ENCODE data around the gene FNDC7. TPM values are rescaled to one million over a fixed set of nuclear protein-coding genes. Genes with fewer than 3 reads are reported as not detected.
A peak's percentile ranks its signal among the peaks of the same experiment; 100 is the strongest.
"Not testable (repeated sequence)": the region's sequence is repeated elsewhere in the genome, so short reads cannot be mapped to it uniquely, and the experiment has no call there.

The FNDC7 gene
- total RNA-seq, 1 donor from 2014 or later: not detected

DNA sequence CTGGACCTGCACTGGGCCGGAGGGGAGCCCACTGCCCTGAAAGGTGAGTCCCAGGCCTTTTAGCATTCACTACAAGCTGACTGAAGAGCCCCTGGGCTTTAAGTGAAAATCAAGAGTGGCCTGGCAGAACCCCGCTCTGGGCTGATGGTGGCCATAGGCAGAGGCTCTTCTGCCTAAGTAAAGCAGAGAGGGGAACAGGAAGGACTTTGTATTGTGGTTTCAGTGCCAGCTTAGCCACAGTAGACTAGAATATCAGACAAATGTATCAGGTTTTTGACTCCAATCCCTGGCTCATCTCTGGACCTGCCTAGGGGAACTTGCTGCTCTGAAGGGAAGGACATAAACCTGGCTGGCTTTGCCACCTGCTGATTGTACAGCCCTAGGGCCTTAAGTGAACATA, 41.6 kb upstream of the FNDC7 start:
- Histone ChIP-seq H3K9me3 (ENCODE audit: control insufficient read depth in 3 of 3, low read length in 3 of 3) (no peaks in the 10 kb centered on the region), H3K4me1 (ENCODE audit: control insufficient read depth in 3 of 3, insufficient read depth in 3 of 3, low read length in 3 of 3) (no peaks in the 10 kb centered on the region), H3K36me3 (ENCODE audit: control insufficient read depth in 3 of 3, insufficient read depth in 3 of 3, low read length in 3 of 3) (no peaks in the 10 kb centered on the region), H3K9ac (ENCODE audit: low read depth in 1 of 3, low read length in 3 of 3) (no peak overlapping the region), H3K4me3 (ENCODE audit: low read length in 3 of 3) (no peak overlapping the region), H3K27me3 (ENCODE audit: control insufficient read depth in 3 of 3, insufficient read depth in 3 of 3, low read length in 3 of 3) (peaks cover 0 to 10% (median 5%) of the 10 kb centered on the region in 3 donors), H3K27ac (ENCODE audit: low read depth, low read length) (no peak overlapping the region)

DNA sequence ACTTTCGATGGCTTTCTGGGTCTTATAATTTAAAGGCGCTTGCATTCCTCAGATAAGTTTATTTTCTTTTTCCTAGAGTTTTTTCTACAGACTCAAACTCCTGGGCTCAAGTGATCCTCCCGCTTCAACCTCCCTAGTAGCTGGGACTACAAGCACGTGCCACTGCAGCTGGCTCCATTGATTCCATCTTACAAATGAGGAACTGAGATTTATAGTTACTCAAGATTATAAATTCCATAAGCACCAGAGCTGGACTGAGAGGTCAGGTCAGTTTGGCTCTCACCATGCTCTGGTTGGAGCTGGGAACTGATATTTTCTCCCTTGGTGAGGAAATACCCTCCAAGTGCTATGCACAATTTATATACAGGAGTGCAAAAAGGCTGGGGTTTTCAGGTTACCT, 34.0 kb upstream of the FNDC7 start:
- Histone ChIP-seq H3K27ac (ENCODE audit: low read depth, low read length) (no peak overlapping the region), H3K4me1 (ENCODE audit: control insufficient read depth in 3 of 3, insufficient read depth in 3 of 3, low read length in 3 of 3) (no peaks in the 10 kb centered on the region), H3K36me3 (ENCODE audit: control insufficient read depth in 3 of 3, insufficient read depth in 3 of 3, low read length in 3 of 3) (no peaks in the 10 kb centered on the region), H3K9ac (ENCODE audit: low read depth in 1 of 3, low read length in 3 of 3) (no peak overlapping the region), H3K4me3 (ENCODE audit: low read length in 3 of 3) (no peak overlapping the region), H3K27me3 (ENCODE audit: control insufficient read depth in 3 of 3, insufficient read depth in 3 of 3, low read length in 3 of 3) (peaks cover 0 to 4% (median 3%) of the 10 kb centered on the region in 3 donors), H3K9me3 (ENCODE audit: control insufficient read depth in 3 of 3, low read length in 3 of 3) (no peaks in the 10 kb centered on the region)

DNA sequence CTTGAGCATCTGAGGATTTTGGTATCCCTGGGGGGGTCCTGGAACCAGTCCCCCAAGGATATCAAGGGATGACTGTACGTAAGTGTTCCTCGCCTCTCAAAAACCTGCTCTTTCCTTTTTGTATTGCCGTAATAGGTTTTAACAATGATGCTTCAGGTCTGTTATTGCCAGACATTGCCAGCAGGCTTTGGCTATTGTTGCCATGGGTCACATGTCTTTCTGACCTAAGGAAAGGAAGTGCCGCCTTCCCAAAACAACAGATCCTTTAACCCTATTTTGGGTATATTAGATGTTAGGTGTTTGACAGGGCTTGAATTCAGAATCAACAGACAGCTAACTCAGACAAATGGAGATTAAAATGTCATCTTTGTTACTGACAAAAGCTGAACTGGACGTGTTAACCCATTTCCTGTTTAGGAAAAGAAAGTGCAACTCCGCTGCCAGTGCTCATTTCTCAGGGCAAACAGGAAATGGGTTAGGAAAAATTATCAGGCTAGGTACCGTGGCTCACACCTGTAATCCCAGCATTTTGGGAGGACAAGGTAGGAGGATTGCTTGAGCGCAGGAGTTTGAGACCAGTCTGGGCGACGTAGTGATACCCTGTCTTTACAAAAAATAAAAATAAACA, 33.0 kb upstream of the FNDC7 start:
- Histone ChIP-seq H3K4me3 (ENCODE audit: low read length in 3 of 3) (peak overlapping the region in 2 of 3 donors; percentile 35 to 52), H3K9me3 (ENCODE audit: control insufficient read depth in 3 of 3, low read length in 3 of 3) (no peaks in the 10 kb centered on the region), H3K36me3 (ENCODE audit: control insufficient read depth in 3 of 3, insufficient read depth in 3 of 3, low read length in 3 of 3) (no peaks in the 10 kb centered on the region), H3K27me3 (ENCODE audit: control insufficient read depth in 3 of 3, insufficient read depth in 3 of 3, low read length in 3 of 3) (peaks cover 0 to 4% (median 3%) of the 10 kb centered on the region in 3 donors), H3K27ac (ENCODE audit: low read depth, low read length) (no peak overlapping the region), H3K9ac (ENCODE audit: low read depth in 1 of 3, low read length in 3 of 3) (no peak overlapping the region), H3K4me1 (ENCODE audit: control insufficient read depth in 3 of 3, insufficient read depth in 3 of 3, low read length in 3 of 3) (no peaks in the 10 kb centered on the region)

DNA sequence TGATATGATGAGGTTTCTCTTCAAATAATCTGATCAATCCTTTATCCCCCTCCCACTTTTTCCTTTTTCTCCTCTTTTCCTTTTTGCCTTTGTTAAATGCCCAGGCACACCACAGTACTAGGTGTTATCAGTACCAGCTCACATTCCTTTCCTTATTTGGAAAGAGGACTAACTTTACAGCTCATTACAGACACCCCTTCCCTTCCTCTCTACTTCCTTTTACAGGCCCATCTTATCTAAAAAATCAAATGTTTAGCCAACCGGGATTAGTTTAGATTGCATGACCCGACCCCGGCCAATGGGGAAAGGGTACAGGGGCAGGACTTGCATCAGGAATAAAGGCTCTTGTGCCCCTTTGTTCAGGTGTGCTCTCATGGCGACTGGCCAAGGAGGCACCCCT, 31.0 kb upstream of the FNDC7 start:
- H3K27me3 ChIP-seq (ENCODE audit: control insufficient read depth in 3 of 3, insufficient read depth in 3 of 3, low read length in 3 of 3); H3K27ac ChIP-seq (ENCODE audit: low read depth, low read length); H3K9me3 ChIP-seq (ENCODE audit: control insufficient read depth in 3 of 3, low read length in 3 of 3); H3K4me1 ChIP-seq (ENCODE audit: control insufficient read depth in 3 of 3, insufficient read depth in 3 of 3, low read length in 3 of 3); H3K36me3 ChIP-seq (ENCODE audit: control insufficient read depth in 3 of 3, insufficient read depth in 3 of 3, low read length in 3 of 3); H3K4me3 ChIP-seq (ENCODE audit: low read length in 3 of 3); H3K9ac ChIP-seq (ENCODE audit: low read depth in 1 of 3, low read length in 3 of 3): not testable (repeated sequence)

DNA sequence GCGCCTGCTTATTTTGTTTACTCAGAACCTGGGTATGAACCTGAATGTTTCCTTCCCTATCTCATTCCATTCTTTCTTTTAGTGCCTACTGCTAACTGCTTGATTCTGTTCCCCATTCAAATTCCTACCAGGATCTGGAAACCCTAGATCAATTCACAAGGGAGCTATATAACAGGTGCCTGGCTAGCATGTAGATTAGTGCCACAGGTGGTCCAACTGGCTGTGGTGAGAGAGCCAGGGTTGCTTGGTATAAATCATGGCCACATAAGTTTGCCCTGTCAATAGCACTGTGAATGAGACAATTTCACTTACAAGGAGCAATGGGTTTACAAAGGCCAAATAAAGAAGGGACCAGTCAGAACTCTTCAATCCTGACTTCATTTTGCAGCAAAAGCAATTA, 27.2 kb upstream of the FNDC7 start:
- no peaks in the 10 kb centered on the region for H3K9me3 ChIP-seq (ENCODE audit: control insufficient read depth in 3 of 3, low read length in 3 of 3)
- no peak overlapping the region for H3K4me3 ChIP-seq (ENCODE audit: low read length in 3 of 3)
- H3K27ac ChIP-seq (ENCODE audit: low read depth, low read length): no peak overlapping the region
- H3K4me1 ChIP-seq (ENCODE audit: control insufficient read depth in 3 of 3, insufficient read depth in 3 of 3, low read length in 3 of 3): no peaks in the 10 kb centered on the region
- H3K9ac ChIP-seq (ENCODE audit: low read depth in 1 of 3, low read length in 3 of 3): no peak overlapping the region
- no peaks in the 10 kb centered on the region for H3K36me3 ChIP-seq (ENCODE audit: control insufficient read depth in 3 of 3, insufficient read depth in 3 of 3, low read length in 3 of 3)
- H3K27me3 ChIP-seq (ENCODE audit: control insufficient read depth in 3 of 3, insufficient read depth in 3 of 3, low read length in 3 of 3): no peaks in the 10 kb centered on the region

DNA sequence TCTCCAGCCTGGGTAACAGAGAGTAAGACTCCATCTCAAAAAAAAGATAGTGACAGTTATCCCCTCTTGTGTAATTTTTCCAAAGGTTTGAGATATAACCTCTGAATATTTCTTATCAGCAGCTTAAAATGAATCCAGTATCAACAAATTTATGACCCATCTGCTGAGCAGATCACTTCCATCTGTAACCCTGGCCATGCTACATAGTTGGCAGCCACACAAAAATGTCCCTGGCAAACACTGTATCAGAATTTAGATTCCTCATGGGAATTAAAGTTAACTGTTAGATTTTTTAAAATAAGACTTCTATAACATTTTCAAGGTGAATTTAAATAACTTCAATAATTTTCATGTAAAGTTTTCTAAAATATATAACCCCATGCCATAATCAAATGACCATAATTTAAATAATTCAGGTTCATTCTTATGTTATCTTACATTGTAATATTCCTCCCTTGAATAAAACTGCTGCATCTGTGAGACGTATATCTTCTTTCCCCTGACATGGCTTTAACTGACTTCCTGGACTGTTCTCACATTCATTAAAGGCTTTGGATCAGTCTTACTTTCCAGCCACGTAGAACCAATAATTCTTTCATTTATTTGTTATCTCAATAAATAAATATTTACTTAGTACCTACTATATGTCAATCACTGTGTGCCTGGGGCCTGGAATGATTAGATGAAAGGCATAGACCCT, 25.9 kb upstream of the FNDC7 start:
- Histone ChIP-seq H3K27ac (ENCODE audit: low read depth, low read length) (no peak overlapping the region), H3K4me1 (ENCODE audit: control insufficient read depth in 3 of 3, insufficient read depth in 3 of 3, low read length in 3 of 3) (peaks cover 3 to 6% (median 5%) of the 10 kb centered on the region in 3 donors), H3K9me3 (ENCODE audit: control insufficient read depth in 3 of 3, low read length in 3 of 3) (no peaks in the 10 kb centered on the region), H3K9ac (ENCODE audit: low read depth in 1 of 3, low read length in 3 of 3) (no peak overlapping the region), H3K4me3 (ENCODE audit: low read length in 3 of 3) (no peak overlapping the region), H3K36me3 (ENCODE audit: control insufficient read depth in 3 of 3, insufficient read depth in 3 of 3, low read length in 3 of 3) (no peaks in the 10 kb centered on the region), H3K27me3 (ENCODE audit: control insufficient read depth in 3 of 3, insufficient read depth in 3 of 3, low read length in 3 of 3) (no peaks in the 10 kb centered on the region)

DNA sequence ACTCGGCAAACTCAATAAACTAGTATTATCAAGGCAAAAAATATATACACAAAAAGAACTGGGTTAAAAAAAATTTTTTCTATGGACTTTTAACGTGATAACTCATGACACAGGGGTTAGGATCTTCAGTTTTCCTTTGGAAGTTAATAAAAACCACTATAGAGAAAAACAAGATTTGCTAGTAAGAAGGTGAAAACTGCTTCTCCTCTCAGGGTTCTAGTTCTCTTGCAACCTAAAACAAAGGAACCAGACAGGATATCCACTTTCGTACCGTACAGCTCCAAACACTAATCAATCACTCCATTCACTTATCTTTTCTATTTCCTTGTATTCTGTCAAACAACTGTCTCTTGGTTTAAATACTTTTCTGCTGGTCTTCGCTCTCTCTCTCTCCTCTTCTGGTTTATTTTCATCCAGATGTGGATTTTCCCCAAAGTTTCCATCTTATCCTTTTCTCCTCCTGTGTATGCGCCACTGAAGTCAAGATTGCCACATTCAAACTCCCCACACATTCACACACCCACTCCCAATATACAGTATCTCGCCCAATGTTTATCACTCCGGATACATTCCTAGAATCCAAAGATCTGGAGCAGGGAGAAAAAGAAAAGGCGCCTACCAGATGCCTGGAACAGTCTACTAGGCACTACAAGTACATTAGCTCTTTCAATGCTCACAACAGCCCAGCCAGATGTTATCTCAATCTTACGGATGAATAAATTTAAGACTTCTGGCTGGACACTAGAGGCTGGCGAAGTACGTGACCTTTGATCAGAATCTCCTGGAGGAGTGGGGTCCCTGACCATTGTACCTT, 21.4 kb upstream of the FNDC7 start:
- peak overlapping the region; percentile 85 to 99 (median 92) for H3K9ac ChIP-seq (ENCODE audit: low read depth in 1 of 3, low read length in 3 of 3)
- peaks cover 5 to 33% (median 18%) of the 10 kb centered on the region in 3 donors for H3K4me1 ChIP-seq (ENCODE audit: control insufficient read depth in 3 of 3, insufficient read depth in 3 of 3, low read length in 3 of 3)
- H3K9me3 ChIP-seq (ENCODE audit: control insufficient read depth in 3 of 3, low read length in 3 of 3): no peaks in the 10 kb centered on the region
- H3K27me3 ChIP-seq (ENCODE audit: control insufficient read depth in 3 of 3, insufficient read depth in 3 of 3, low read length in 3 of 3): no peaks in the 10 kb centered on the region
- H3K36me3 ChIP-seq (ENCODE audit: control insufficient read depth in 3 of 3, insufficient read depth in 3 of 3, low read length in 3 of 3): peaks cover 3 to 6% (median 5%) of the 10 kb centered on the region in 3 donors
- peak overlapping the region; percentile 75 to 96 (median 84) for H3K4me3 ChIP-seq (ENCODE audit: low read length in 3 of 3)
- peak overlapping the region; percentile 93 for H3K27ac ChIP-seq (ENCODE audit: low read depth, low read length)

DNA sequence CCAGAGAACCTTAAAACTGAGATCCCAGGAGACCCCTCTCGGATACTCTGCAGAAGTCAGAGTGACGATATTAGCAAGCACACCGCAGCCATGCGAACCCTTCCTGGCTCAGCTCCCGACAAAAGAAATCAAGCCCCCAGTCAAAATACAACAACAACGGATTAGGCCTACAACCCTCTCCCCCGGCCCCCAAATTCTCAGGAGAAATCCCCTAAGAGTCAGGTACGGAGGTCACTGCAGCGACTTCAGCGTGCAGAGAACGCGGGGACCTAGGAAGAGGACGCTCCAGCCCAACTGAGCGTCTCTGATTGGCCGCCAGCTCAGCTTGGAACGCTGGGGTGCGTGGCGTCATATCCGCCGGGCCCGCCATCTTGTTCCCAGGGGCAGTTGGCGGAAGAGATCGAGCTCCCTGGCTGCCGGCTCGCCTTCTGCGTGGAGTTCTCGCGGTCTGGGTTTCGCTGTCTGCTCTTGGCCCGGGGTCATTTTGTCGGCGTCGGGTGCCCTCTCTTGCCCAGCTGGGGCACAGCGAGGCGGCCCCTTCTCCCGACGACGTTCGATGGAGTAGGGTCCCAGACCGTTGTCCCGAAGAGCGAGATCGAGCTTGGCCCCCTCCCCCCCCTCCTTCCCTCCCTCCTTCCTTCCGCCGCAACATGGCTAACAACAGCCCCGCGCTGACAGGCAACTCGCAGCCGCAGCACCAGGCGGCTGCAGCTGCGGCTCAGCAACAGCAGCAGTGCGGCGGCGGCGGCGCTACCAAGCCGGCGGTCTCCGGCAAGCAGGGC, 20.6 kb upstream of the FNDC7 start, which contains the start of gene PRPF38B:
PRPF38B (plus strand) TSS at position 369 of the 782 bp plus-strand sequence; CDS start at position 651, 282 bp downstream.
- Histone ChIP-seq H3K4me3 (ENCODE audit: low read length in 3 of 3) (peak within 1 kb of the TSS; percentile 75 to 96 (median 84)), H3K4me1 (ENCODE audit: control insufficient read depth in 3 of 3, insufficient read depth in 3 of 3, low read length in 3 of 3) (peaks cover 5 to 33% (median 18%) of the 10 kb centered on the region in 3 donors), H3K27me3 (ENCODE audit: control insufficient read depth in 3 of 3, insufficient read depth in 3 of 3, low read length in 3 of 3) (no peaks in the 10 kb centered on the region), H3K27ac (ENCODE audit: low read depth, low read length) (peak within 1 kb of the TSS; percentile 93), H3K9me3 (ENCODE audit: control insufficient read depth in 3 of 3, low read length in 3 of 3) (no peaks in the 10 kb centered on the region), H3K9ac (ENCODE audit: low read depth in 1 of 3, low read length in 3 of 3) (peak within 1 kb of the TSS; percentile 85 to 99 (median 92)), H3K36me3 (ENCODE audit: control insufficient read depth in 3 of 3, insufficient read depth in 3 of 3, low read length in 3 of 3) (peaks cover 8 to 13% (median 11%) of the 10 kb centered on the region in 3 donors)
